SK-N-SH (cell line): Measurements from ENCODE around the gene KSR2. TPM values are rescaled to one million over a fixed set of nuclear protein-coding genes. Genes with fewer than 3 reads are reported as not detected.

Experiments used
- CTCF ChIA-PET: fragments of 300-600, 350-600 bp; formaldehyde crosslinking; extraction: SDS; loops from one replicate; lab custom pipeline; 2021; lab: Yijun Ruan, JAX
- POLR2A ChIA-PET: fragments of 350-600 bp; sonication (Branson Sonifier 250); formaldehyde crosslinking; extraction: SDS; loops from one replicate; lab custom pipeline; 2020; ENCODE audit warnings: antibody characterized with exemption, inconsistent platforms; lab: Yijun Ruan, JAX
- DNase-seq: peaks from one replicate; pipeline ENCODE4 v3.0.0; 2012
- H2AFZ ChIP-seq: fragments of 200-600 bp; sonication (generic); 2 replicates; pipeline ENCODE4 v1.8.1; 2016; ENCODE audit warnings: antibody characterized with exemption, mild to moderate bottlenecking, low read depth
- H3F3A ChIP-seq: fragments of 200-600 bp; sonication (generic); replicated peaks from 2 replicates; pipeline ENCODE3; 2016; ENCODE audit warnings: antibody characterized with exemption, mild to moderate bottlenecking; ENCODE audit not compliant: insufficient read depth
- H3K27ac ChIP-seq, 2 experiments: fragments of 200-500 bp in 1 of 2; fragments of 200-600 bp in 1 of 2; sonication (Bioruptor generic) in 1 of 2; sonication (generic), shearing (Covaris generic) in 1 of 2; 2 replicates each; pipeline versions ENCODE4 v1.5.1 to v1.6.1; 2014 to 2016; ENCODE audit warnings: low read depth in 2 of 2, inconsistent platforms in 1 of 2, low read length in 1 of 2, mild to moderate bottlenecking in 1 of 2, mixed read lengths in 1 of 2
- H3K27me3 ChIP-seq: fragments of 200-600 bp; sonication (generic), shearing (Covaris generic); 2 replicates; pipeline ENCODE4 v1.6.1; 2016; ENCODE audit warnings: mixed run types; ENCODE audit not compliant: insufficient read depth
- H3K36me3 ChIP-seq, 2 experiments: fragments of 200-500 bp in 1 of 2; fragments of 200-600 bp in 1 of 2; sonication (Bioruptor generic) in 1 of 2; sonication (generic) in 1 of 2; replicated peaks in 1 of 2; 2 replicates each; pipeline versions ENCODE3 to v1.5.1; 2014 to 2016; ENCODE audit warnings: low read length in 1 of 2, mild to moderate bottlenecking in 1 of 2; ENCODE audit not compliant: insufficient read depth in 2 of 2, control insufficient read depth in 1 of 2
- H3K4me1 ChIP-seq, 2 experiments: fragments of 200-500 bp in 1 of 2; fragments of 200-600 bp in 1 of 2; sonication (Bioruptor generic) in 1 of 2; sonication (generic), shearing (Covaris generic) in 1 of 2; 2 replicates each; pipeline versions ENCODE4 v1.5.1 to v1.6.1; 2014 to 2016; ENCODE audit warnings: low read depth in 1 of 2, low read length in 1 of 2, mixed run types in 1 of 2; ENCODE audit not compliant: insufficient read depth in 2 of 2, control insufficient read depth in 1 of 2
- H3K4me2 ChIP-seq: fragments of 200-600 bp; sonication (generic), shearing (Covaris generic); 2 replicates; pipeline ENCODE4 v1.6.1; 2017; ENCODE audit warnings: mixed run types
- H3K4me3 ChIP-seq, 2 experiments: fragments of 200-500 bp in 1 of 2; fragments of 200-600 bp in 1 of 2; sonication (Bioruptor generic) in 1 of 2; sonication (generic), shearing (Covaris generic) in 1 of 2; 2 replicates each; pipeline versions ENCODE4 v1.5.1 to v1.8.1; 2014 to 2016; ENCODE audit warnings: low read depth in 2 of 2, inconsistent platforms in 1 of 2, low read length in 1 of 2, mild to moderate bottlenecking in 1 of 2, mixed read lengths in 1 of 2, moderate library complexity in 1 of 2
- H3K79me2 ChIP-seq: fragments of 200-600 bp; sonication (generic); 2 replicates; pipeline ENCODE4 v1.8.1; 2017; ENCODE audit warnings: mild to moderate bottlenecking; ENCODE audit not compliant: insufficient read depth
- H3K9ac ChIP-seq: fragments of 200-600 bp; sonication (generic); 2 replicates; pipeline ENCODE4 v1.6.1; 2017; ENCODE audit warnings: mixed run types
- H3K9me2 ChIP-seq: fragments of 200-600 bp; sonication (generic); 2 replicates; pipeline ENCODE4 v1.6.1; 2017; ENCODE audit warnings: mixed run types
- H3K9me3 ChIP-seq: fragments of 200-600 bp; sonication (generic); 2 replicates; pipeline ENCODE4 v1.6.1; 2017; ENCODE audit warnings: mixed run types, mild to moderate bottlenecking, moderate library complexity
- H4K20me1 ChIP-seq: fragments of 200-600 bp; sonication (generic); 2 replicates; pipeline ENCODE4 v1.6.1; 2017; ENCODE audit warnings: mild to moderate bottlenecking, mixed run types; ENCODE audit not compliant: insufficient read depth
- ELF1 ChIP-seq: IDR thresholded peaks from 2 replicates; pipeline ENCODE4 v1.4.0; 2012
- EP300 ChIP-seq, 2 experiments: IDR thresholded peaks; 2 replicates each; pipeline versions ENCODE4 v1.4.0 to v1.6.1; 2012; ENCODE audit warnings: borderline replicate concordance in 1 of 2, low read depth in 1 of 2, low read length in 1 of 2
- FOSL2 ChIP-seq: IDR thresholded peaks from 2 replicates; pipeline ENCODE4 v1.4.0; 2012; ENCODE audit warnings: low read depth, mild to moderate bottlenecking, moderate library complexity, borderline replicate concordance
- FOXM1 ChIP-seq: IDR thresholded peaks from 2 replicates; pipeline ENCODE4 v1.4.0; 2012; ENCODE audit warnings: low read depth, mild to moderate bottlenecking
- GABPA ChIP-seq: IDR thresholded peaks from 2 replicates; pipeline ENCODE4 v1.4.0; 2012; ENCODE audit warnings: low read depth, mild to moderate bottlenecking
- JUND ChIP-seq: IDR thresholded peaks from 2 replicates; pipeline ENCODE4 v1.4.0; 2012
- MEF2A ChIP-seq: IDR thresholded peaks from 2 replicates; pipeline ENCODE4 v1.4.0; 2012; ENCODE audit warnings: low read depth, borderline replicate concordance
- MXI1 ChIP-seq: IDR thresholded peaks from 2 replicates; pipeline ENCODE4 v1.6.1; 2012; ENCODE audit warnings: mild to moderate bottlenecking, low read depth, low read length, improper control_type of control experiment
- NFIC ChIP-seq: IDR thresholded peaks from 2 replicates; pipeline ENCODE4 v1.4.0; 2012; ENCODE audit warnings: borderline replicate concordance
- POLR2AphosphoS5 ChIP-seq: IDR thresholded peaks from 2 replicates; pipeline ENCODE4 v1.6.1; 2012; ENCODE audit warnings: low read depth, low read length
- RAD21 ChIP-seq: IDR thresholded peaks from 2 replicates; pipeline ENCODE4 v1.6.1; 2012; ENCODE audit warnings: mild to moderate bottlenecking, low read length
- RFX5 ChIP-seq: IDR thresholded peaks from 2 replicates; pipeline ENCODE4 v1.6.1; 2012; ENCODE audit warnings: mild to moderate bottlenecking, improper control_type of control experiment, low read length
- SIN3A ChIP-seq: IDR thresholded peaks from 2 replicates; pipeline ENCODE4 v1.6.1; 2012; ENCODE audit warnings: low read depth, mild to moderate bottlenecking, low read length, moderate library complexity, borderline replicate concordance
- YY1 ChIP-seq: IDR thresholded peaks from 2 replicates; pipeline ENCODE4 v1.4.0; 2012; ENCODE audit warnings: low read depth, mild to moderate bottlenecking
- WGBS: methylation state at CpG from one replicate; pipeline ENCODE4 v1.1.6; 2017; ENCODE audit warnings: low lambda C conversion rate; 5-methylcytosine and 5-hydroxymethylcytosine counted together
- polyA plus RNA-seq, 3 experiments: library from polyadenylated mRNA; depleted of rRNA; stranded (reverse); fragments of >200 nt; gene quantifications; 2 replicates each; pipeline ENCODE4 v1.2.3, GENCODE V29; 2012
- TF ChIP-seq, protein P1 (sequence below): fragments of 150-350 bp; IDR thresholded peaks from 2 replicates; pipeline ENCODE4 v1.6.1; 2016; ENCODE audit warnings: mild to moderate bottlenecking, low read depth, low read length
- TF ChIP-seq, protein P2 (sequence below): IDR thresholded peaks from 2 replicates; pipeline ENCODE4 v1.6.1; 2012; ENCODE audit warnings: mild to moderate bottlenecking, low read depth, low read length, moderate library complexity
- TF ChIP-seq, protein P3 (sequence below): fragments of 150-350 bp; IDR thresholded peaks from 2 replicates; pipeline ENCODE4 v1.6.1; 2017; ENCODE audit warnings: antibody characterized with exemption, low read length, low read depth, borderline replicate concordance
- TF ChIP-seq, protein P4 (sequence below): IDR thresholded peaks from 2 replicates; pipeline ENCODE4 v1.4.0; 2012; ENCODE audit warnings: low read depth, borderline replicate concordance

Gene KSR2
- polyA plus RNA-seq, 1 of the 3 experiments (the other 2 are of a cell fraction), result 0.12 TPM

DNA sequence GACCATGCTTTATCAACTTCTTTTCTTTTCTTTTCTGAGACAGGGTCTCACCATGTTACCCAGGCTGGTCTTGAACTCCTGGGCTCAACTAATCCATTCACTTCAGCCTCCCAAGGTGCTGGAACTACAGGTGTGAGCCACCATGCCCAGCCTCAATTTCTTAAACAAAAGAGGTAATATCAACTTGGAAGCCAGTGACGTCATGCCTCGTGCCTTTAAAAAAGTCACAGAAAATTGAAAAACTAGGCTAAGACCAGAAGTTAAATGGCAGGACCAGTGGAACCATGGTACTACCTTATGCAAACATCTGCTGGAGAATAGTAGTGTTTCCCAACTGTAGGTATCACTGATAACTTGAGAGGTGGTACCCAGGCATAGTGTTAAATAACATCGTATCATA is 103.3 kb downstream of the KSR2 start:
- Histone ChIP-seq H3K9ac (no peak overlapping the region), H2AFZ (no peak overlapping the region)
- POLR2A ChIA-PET, result no interaction called here
- TF ChIP-seq FOXM1 (no peak), NFIC (no peak), YY1 (no peak), GABPA (no peak), ELF1 (no peak), POLR2AphosphoS5 (no peak), MEF2A (no peak), RFX5 (no peak), MXI1 (no peak), JUND (no peak), RAD21 (no peak), FOSL2 (no peak), EP300 (IDR thresholded peaks at IDR 0.05; ENCODE audit: borderline replicate concordance in 1 of 2, low read depth in 1 of 2, low read length in 1 of 2) (no peak), SIN3A (no peak)
- TF ChIP-seq, protein P1, sequence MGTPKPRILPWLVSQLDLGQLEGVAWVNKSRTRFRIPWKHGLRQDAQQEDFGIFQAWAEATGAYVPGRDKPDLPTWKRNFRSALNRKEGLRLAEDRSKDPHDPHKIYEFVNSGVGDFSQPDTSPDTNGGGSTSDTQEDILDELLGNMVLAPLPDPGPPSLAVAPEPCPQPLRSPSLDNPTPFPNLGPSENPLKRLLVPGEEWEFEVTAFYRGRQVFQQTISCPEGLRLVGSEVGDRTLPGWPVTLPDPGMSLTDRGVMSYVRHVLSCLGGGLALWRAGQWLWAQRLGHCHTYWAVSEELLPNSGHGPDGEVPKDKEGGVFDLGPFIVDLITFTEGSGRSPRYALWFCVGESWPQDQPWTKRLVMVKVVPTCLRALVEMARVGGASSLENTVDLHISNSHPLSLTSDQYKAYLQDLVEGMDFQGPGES, result no peak
- TF ChIP-seq, protein P2, sequence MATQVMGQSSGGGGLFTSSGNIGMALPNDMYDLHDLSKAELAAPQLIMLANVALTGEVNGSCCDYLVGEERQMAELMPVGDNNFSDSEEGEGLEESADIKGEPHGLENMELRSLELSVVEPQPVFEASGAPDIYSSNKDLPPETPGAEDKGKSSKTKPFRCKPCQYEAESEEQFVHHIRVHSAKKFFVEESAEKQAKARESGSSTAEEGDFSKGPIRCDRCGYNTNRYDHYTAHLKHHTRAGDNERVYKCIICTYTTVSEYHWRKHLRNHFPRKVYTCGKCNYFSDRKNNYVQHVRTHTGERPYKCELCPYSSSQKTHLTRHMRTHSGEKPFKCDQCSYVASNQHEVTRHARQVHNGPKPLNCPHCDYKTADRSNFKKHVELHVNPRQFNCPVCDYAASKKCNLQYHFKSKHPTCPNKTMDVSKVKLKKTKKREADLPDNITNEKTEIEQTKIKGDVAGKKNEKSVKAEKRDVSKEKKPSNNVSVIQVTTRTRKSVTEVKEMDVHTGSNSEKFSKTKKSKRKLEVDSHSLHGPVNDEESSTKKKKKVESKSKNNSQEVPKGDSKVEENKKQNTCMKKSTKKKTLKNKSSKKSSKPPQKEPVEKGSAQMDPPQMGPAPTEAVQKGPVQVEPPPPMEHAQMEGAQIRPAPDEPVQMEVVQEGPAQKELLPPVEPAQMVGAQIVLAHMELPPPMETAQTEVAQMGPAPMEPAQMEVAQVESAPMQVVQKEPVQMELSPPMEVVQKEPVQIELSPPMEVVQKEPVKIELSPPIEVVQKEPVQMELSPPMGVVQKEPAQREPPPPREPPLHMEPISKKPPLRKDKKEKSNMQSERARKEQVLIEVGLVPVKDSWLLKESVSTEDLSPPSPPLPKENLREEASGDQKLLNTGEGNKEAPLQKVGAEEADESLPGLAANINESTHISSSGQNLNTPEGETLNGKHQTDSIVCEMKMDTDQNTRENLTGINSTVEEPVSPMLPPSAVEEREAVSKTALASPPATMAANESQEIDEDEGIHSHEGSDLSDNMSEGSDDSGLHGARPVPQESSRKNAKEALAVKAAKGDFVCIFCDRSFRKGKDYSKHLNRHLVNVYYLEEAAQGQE, result no peak
- TF ChIP-seq, protein P3, sequence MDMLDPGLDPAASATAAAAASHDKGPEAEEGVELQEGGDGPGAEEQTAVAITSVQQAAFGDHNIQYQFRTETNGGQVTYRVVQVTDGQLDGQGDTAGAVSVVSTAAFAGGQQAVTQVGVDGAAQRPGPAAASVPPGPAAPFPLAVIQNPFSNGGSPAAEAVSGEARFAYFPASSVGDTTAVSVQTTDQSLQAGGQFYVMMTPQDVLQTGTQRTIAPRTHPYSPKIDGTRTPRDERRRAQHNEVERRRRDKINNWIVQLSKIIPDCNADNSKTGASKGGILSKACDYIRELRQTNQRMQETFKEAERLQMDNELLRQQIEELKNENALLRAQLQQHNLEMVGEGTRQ, result no peak
- TF ChIP-seq, protein P4, sequence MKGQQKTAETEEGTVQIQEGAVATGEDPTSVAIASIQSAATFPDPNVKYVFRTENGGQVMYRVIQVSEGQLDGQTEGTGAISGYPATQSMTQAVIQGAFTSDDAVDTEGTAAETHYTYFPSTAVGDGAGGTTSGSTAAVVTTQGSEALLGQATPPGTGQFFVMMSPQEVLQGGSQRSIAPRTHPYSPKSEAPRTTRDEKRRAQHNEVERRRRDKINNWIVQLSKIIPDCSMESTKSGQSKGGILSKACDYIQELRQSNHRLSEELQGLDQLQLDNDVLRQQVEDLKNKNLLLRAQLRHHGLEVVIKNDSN, result no peak
- TF ChIP-seq, all 33 proteins: peak for 0
- H3K27me3 ChIP-seq, result no peaks in the 10 kb centered on the region
- no peaks in the 10 kb centered on the region for H3K79me2 ChIP-seq
- no peaks in the 10 kb centered on the region for H3K9me3 ChIP-seq
- no peak for DNase-seq
- no peaks in the 10 kb centered on the region for H3F3A ChIP-seq
- no peak overlapping the region for H3K4me2 ChIP-seq
- no peaks in the 10 kb centered on the region for H3K9me2 ChIP-seq
- H3K36me3 ChIP-seq, result no peaks in the 10 kb centered on the region
- no peaks in the 10 kb centered on the region for H4K20me1 ChIP-seq
- H3K27ac ChIP-seq, result no peak overlapping the region
- CTCF ChIA-PET, result no interaction called here
- WGBS, result 58% methylated on average over 3 of the region's 3 CpGs
- no peaks in the 10 kb centered on the region for H3K4me1 ChIP-seq
- H3K4me3 ChIP-seq, result no peak overlapping the region
